K562 (cell line): Measurements from ENCODE around the gene EMID1. TPM values are rescaled to one million over a fixed set of nuclear protein-coding genes. Genes with fewer than 3 reads are reported as not detected.
A peak's percentile ranks its signal among the peaks of the same experiment; 100 is the strongest.

Source experiments
- FUS ChIP-seq: fragments of 200-400 bp; formaldehyde crosslinking; optimal IDR thresholded peaks from 2 replicates; pipeline ENCODE3; 2017; ENCODE audit warnings: low read depth, low read length
- GTF2F1 ChIP-seq: IDR thresholded peaks from 2 replicates; pipeline ENCODE4 v1.6.1; 2011; ENCODE audit warnings: low read depth, low read length, improper control_type of control experiment
- polyA plus RNA-seq, 8 experiments: library from polyadenylated mRNA; depleted of rRNA in 4 of 8; stranded (reverse) in 5 of 8; unstranded in 3 of 8; fragments of >200 nt; fragmentation: Nextera tagmentation in 2 of 8; fragmentation: Illumina TruSeq in 1 of 8; extraction: Ambion mirVana in 2 of 8; extraction: Trizol in 1 of 8; gene quantifications; 2 replicates each; pipeline versions ENCODE4 v1.2.1 to v1.2.3, GENCODE V29; 2011 to 2014; ENCODE audit warnings: inconsistent platforms in 1 of 8, missing spikeins in 1 of 8
- total RNA-seq, 7 experiments: library from RNA; depleted of rRNA in 6 of 7; stranded (reverse); fragments of >200 nt in 6 of 7; fragmentation: Illumina TruSeq in 2 of 7; extraction: Trizol in 2 of 7; gene quantifications; 2 replicates each; pipeline versions ENCODE4 v1.2.1 to v1.2.3, GENCODE V29; 2011 to 2021; ENCODE audit warnings: low replicate concordance in 1 of 7
- TF ChIP-seq, protein P1 (sequence below), 2 experiments: fragments of 450-650 bp; formaldehyde crosslinking in 1 of 2; IDR thresholded peaks; 2 replicates each; pipeline versions ENCODE4 v1.4.0 to v1.6.1; 2014 to 2020; ENCODE audit warnings: mild to moderate bottlenecking in 2 of 2, borderline replicate concordance in 1 of 2, low read depth in 1 of 2

EMID1 gene
- total and polyA plus RNA-seq, 9 of the 15 experiments (the other 6 are each of a cell fraction or from before 2014, with no cell fraction given), result 0.15 to 7.2 (median 2.7) TPM

GRCh38 chr22:29156507-29156906 is 49.2 kb upstream of the EMID1 start (continued):
- TF ChIP-seq, protein P1, sequence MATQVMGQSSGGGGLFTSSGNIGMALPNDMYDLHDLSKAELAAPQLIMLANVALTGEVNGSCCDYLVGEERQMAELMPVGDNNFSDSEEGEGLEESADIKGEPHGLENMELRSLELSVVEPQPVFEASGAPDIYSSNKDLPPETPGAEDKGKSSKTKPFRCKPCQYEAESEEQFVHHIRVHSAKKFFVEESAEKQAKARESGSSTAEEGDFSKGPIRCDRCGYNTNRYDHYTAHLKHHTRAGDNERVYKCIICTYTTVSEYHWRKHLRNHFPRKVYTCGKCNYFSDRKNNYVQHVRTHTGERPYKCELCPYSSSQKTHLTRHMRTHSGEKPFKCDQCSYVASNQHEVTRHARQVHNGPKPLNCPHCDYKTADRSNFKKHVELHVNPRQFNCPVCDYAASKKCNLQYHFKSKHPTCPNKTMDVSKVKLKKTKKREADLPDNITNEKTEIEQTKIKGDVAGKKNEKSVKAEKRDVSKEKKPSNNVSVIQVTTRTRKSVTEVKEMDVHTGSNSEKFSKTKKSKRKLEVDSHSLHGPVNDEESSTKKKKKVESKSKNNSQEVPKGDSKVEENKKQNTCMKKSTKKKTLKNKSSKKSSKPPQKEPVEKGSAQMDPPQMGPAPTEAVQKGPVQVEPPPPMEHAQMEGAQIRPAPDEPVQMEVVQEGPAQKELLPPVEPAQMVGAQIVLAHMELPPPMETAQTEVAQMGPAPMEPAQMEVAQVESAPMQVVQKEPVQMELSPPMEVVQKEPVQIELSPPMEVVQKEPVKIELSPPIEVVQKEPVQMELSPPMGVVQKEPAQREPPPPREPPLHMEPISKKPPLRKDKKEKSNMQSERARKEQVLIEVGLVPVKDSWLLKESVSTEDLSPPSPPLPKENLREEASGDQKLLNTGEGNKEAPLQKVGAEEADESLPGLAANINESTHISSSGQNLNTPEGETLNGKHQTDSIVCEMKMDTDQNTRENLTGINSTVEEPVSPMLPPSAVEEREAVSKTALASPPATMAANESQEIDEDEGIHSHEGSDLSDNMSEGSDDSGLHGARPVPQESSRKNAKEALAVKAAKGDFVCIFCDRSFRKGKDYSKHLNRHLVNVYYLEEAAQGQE (IDR thresholded peaks at IDR 0.05; ENCODE audit: borderline replicate concordance), result peak; percentile 61; the same call in 1 of the 2 replicates
- TF ChIP-seq, protein P1 (CRISPR knock-in tag; IDR thresholded peaks at IDR 0.05; ENCODE audit: low read depth), result no peak
- TF ChIP-seq FUS (no peak), GTF2F1 (no peak)
